Lower lobe of right lung (tissue), 2 donors: ENCODE data around the gene DPP9. TPM values are rescaled to one million over a fixed set of nuclear protein-coding genes. Genes with fewer than 3 reads are reported as not detected.

ENCODE experiments used
- ATAC-seq, 2 donors: fragments of 200-7000 bp; cut with Tn5 transposase; one replicate each; pipeline ENCODE4 v1.9.1; 2020 to 2022; ENCODE audit warnings: mild to moderate bottlenecking in 2 of 2, moderate library complexity in 2 of 2
- DNase-seq: peaks from one replicate; pipeline ENCODE4 v3.0.0-alpha.2; 2020
- H3K27ac ChIP-seq: fragments of 200-600 bp; one replicate; pipeline ENCODE4 v1.8.0; 2022
- H3K27me3 ChIP-seq: fragments of 200-600 bp; one replicate; pipeline ENCODE4 v1.8.0; 2022; ENCODE audit warnings: low read depth
- H3K36me3 ChIP-seq: fragments of 200-600 bp; one replicate; pipeline ENCODE4 v1.8.0; 2022; ENCODE audit warnings: mild to moderate bottlenecking
- H3K4me1 ChIP-seq: fragments of 200-600 bp; one replicate; pipeline ENCODE4 v1.8.0; 2022
- H3K4me3 ChIP-seq: fragments of 200-600 bp; one replicate; pipeline ENCODE4 v1.8.0; 2022; ENCODE audit warnings: mild to moderate bottlenecking
- H3K9me3 ChIP-seq: fragments of 200-600 bp; one replicate; pipeline ENCODE4 v1.8.0; 2022
- CTCF ChIP-seq: fragments of 200-600 bp; IDR thresholded peaks from one replicate; pipeline ENCODE4 v1.8.0; 2022; ENCODE audit warnings: antibody characterized with exemption, mild to moderate bottlenecking
- intact Hi-C: fragments of 100-400 bp; cut with DNase I; formaldehyde crosslinking; loops from one replicate; pipeline ENCODE4 v1.11.0; 2022
- total RNA-seq: library from RNA; stranded (reverse); fragmentation: NEBNext Ultra II Directional; extraction: Animal tissue kit (Norgen Biotek cat#: 25700); gene quantifications from one replicate; pipeline ENCODE4 v1.2.1, GENCODE V29; 2021
- donor health status: DM: no; HTN: yes; CAD: no; lungs with severe emphysema.

Gene DPP9
- total RNA-seq, 1 donor from 2014 or later = 79.6 TPM

GRCh38 chr19:4737955-4738600, 14.4 kb upstream of the DPP9 start:
- DNase-seq (no peak), ATAC-seq (no peak)
- Histone ChIP-seq H3K4me1 (no peaks in the 10 kb centered on the region), H3K4me3 (no peak overlapping the region), H3K27me3 (peaks cover 6% of the 10 kb centered on the region), H3K9me3 (no peaks in the 10 kb centered on the region), H3K36me3 (no peaks in the 10 kb centered on the region), H3K27ac (no peak overlapping the region)
- no peak for TF ChIP-seq CTCF
- intact Hi-C loops = no loop called here

- Histone ChIP-seq H3K36me3 (no peaks in the 10 kb centered on the region), H3K4me3 (no peak overlapping the region), H3K27me3 (peaks cover 6% of the 10 kb centered on the region), H3K27ac (no peak overlapping the region), H3K9me3 (no peaks in the 10 kb centered on the region), H3K4me1 (no peaks in the 10 kb centered on the region)
- ATAC-seq = no peak
- no peak for DNase-seq
- intact Hi-C loops = no loop called here
- TF ChIP-seq CTCF = no peak
These were observed 10.2 kb upstream of the DPP9 start for GRCh38 chr19:4733755-4734345.

- no peaks in the 10 kb centered on the region for H3K9me3 ChIP-seq
- peaks cover under 1% of the 10 kb centered on the region for H3K27me3 ChIP-seq
- intact Hi-C loops = no loop called here
- no peaks in the 10 kb centered on the region for H3K36me3 ChIP-seq
- H3K27ac ChIP-seq = no peak overlapping the region
- peak; percentile 62 for TF ChIP-seq CTCF
- no peaks in the 10 kb centered on the region for H3K4me1 ChIP-seq
- DNase-seq (no peak), ATAC-seq (peak; percentile 88 to 90)
- H3K4me3 ChIP-seq = no peak overlapping the region
These were observed 9.1 kb upstream of the DPP9 start for GRCh38 chr19:4732680-4733114.

GRCh38 chr19:4730740-4731171, 7.1 kb upstream of the DPP9 start:
- intact Hi-C loops = no loop called here
- H3K4me1 ChIP-seq = no peaks in the 10 kb centered on the region
- no peaks in the 10 kb centered on the region for H3K36me3 ChIP-seq
- no peaks in the 10 kb centered on the region for H3K27me3 ChIP-seq
- peak; percentile 55 for TF ChIP-seq CTCF
- ATAC-seq = peak; percentile 67 to 82
- DNase-seq = no peak
- no peak overlapping the region for H3K27ac ChIP-seq
- H3K9me3 ChIP-seq = no peaks in the 10 kb centered on the region
- no peak overlapping the region for H3K4me3 ChIP-seq

- intact Hi-C loops = no loop called here
These were observed 5.2 kb upstream of the DPP9 start for GRCh38 chr19:4728871-4729270.

More at GRCh38 chr19:4728871-4729270, 5.2 kb upstream of the DPP9 start:
- H3K27me3 ChIP-seq = no peaks in the 10 kb centered on the region
- H3K9me3 ChIP-seq = no peaks in the 10 kb centered on the region
- no peak for TF ChIP-seq CTCF
- DNase-seq (no peak), ATAC-seq (no peak)
- H3K27ac ChIP-seq = no peak overlapping the region
- H3K4me3 ChIP-seq = no peak overlapping the region
- no peaks in the 10 kb centered on the region for H3K36me3 ChIP-seq
- peaks cover 8% of the 10 kb centered on the region for H3K4me1 ChIP-seq
